Measurements from ENCODE around the gene P3H2.
"Not testable (repeated sequence)": the region's sequence is repeated elsewhere in the genome, so short reads cannot be mapped to it uniquely, and the experiment has no call there.

The P3H2 gene

DNA sequence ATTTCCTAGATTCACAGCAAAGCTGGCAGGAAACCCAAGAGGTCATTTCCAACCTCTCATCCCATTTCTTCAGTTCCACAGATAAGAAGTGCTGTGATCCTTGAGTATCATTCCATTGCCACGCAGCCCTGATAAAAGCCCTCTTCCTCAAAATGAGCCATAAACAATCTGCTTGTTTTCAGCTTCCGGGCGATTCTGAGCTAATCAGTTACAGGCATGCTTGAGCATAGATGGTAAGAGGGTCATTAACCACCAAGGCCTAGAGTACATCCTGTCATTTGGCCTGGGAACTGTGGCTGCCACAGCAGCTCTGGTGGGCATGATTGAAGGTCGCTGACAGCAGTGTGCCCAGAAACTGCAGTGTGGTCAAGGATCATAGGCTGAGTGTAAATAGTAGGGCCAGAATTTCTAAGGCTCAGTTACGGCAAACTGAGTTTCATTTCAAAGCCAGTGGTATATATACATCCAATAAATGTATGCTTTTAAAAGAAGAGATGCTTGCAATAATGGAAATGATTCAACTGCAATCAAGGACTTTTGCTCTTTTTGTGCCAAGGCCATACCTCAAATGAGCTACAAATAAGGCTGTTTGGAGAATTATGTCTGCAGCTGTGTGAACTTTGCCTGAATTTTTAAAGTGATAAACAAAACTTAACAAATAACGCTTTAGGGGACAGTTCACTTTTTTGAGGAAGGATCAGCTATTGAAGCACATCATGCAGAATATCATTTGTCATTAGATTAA is 47.3 kb downstream of the P3H2 start:
- no peak for DNase-seq (ENCODE audit: low read depth in 1 of 2, low spot score in 1 of 2)
- TF ChIP-seq JUND (IDR thresholded peaks at IDR 0.05; ENCODE audit: low read depth): no peak
- in situ Hi-C loops (cut with HindIII; ENCODE audit: low pct_unique_long_range_greater_than_20kb, low sequenced_read_pairs): no loop called here

DNA sequence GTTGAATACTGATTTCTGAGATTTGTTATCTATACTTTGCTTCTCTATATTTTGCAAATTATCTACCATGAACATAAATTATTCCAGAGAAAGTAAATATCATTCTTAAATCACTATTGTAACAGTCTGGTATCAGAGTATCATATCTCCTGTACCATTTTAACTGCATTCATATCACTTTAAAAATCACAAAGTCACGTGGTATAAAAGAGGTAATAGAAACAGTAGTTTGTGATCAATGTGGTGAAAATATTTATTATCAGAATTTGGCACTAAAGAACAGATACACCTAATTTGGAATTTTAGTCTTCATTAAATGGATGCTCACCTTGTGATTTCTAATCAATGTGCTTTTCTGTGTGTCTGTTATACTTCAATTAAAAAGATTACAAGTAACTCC is 47.8 kb downstream of the P3H2 start:
- no peak for DNase-seq (ENCODE audit: low read depth in 1 of 2, low spot score in 1 of 2)
- TF ChIP-seq JUND (IDR thresholded peaks at IDR 0.05; ENCODE audit: low read depth): no peak
- in situ Hi-C loops (cut with HindIII; ENCODE audit: low pct_unique_long_range_greater_than_20kb, low sequenced_read_pairs): no loop called here

DNA sequence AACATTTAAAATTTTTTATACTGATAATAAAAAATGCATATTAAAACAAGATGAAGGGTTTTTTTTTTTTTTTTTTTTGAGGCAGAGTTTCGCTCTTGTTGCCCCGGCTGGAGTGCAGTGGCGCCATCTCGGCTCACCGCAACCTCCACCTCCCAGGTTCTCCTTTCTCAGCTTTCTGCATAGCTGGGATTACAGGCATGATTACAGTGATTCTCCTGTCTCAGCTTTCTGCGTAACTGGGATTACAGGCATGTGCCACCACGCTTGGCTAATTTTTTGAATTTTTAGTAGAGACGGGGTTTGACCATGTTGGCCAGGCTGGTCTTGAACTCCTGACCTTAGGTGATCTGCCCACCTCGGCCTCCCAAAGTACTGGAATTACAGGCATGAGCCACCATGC is 48.8 kb downstream of the P3H2 start:
- DNase-seq (ENCODE audit: low read depth in 1 of 2, low spot score in 1 of 2): not testable (repeated sequence)

DNA sequence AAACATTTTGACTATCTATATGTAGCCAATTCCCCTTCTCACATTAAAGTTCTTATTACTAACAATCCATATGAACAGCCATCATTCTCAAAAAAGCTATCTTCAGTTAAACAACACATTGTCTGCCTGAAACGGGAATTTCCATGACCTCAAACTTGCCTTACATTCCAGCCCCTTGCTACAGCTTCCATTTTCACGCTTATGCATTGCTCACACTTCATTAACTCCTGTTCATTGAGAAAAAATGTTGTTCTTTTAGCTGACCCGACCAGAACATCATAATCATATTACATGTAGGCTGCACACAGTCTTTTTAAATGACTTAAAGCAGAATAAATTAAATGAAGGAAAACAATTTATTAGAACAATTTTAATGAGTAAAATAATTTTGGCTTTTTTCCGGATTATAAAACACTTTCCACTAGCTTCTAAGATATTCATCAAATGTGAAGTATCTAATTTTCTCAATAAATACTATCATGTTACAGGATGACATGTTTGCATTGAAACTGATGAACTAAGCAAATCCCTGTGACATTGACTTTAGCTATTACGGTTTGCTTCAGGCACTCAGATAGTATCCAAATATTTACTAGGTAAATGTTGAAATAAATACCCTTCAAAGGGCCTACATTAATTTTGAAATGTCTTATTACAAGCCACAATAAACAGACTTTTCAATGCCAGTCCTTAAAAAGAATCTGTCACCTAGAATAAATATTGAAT is 49.9 kb downstream of the P3H2 start:
- peak; percentile 37; the same call in 1 of the 2 replicates for TF ChIP-seq JUND (IDR thresholded peaks at IDR 0.05; ENCODE audit: low read depth)
- DNase-seq (ENCODE audit: low read depth in 1 of 2, low spot score in 1 of 2): peak in 1 of 2 experiments; percentile 39
- in situ Hi-C loops (cut with HindIII; ENCODE audit: low pct_unique_long_range_greater_than_20kb, low sequenced_read_pairs): no loop called here

More for the DNA sequence above, 48.8 kb downstream of the P3H2 start:
- in situ Hi-C loops (cut with HindIII; ENCODE audit: low pct_unique_long_range_greater_than_20kb, low sequenced_read_pairs): not testable (repeated sequence)

DNA sequence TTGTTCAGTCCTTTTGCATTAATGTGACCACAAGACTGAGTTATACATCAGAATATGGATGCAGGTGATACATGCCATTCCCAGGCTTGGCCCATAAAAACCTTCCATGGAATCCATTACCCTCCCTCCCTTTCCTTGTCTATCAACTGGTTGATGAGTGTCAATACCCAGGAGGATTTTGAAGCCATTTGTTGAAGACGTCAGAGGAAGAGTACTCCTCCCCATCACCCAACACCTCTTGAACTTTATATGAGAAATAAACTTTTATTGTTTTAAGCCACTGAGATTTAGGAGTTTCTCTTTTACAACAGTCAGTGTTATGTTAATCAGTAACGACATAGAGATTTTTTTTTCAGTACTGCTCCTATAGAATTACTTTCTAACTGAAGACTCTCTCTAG is 55.5 kb downstream of the P3H2 start:
- no peak for TF ChIP-seq JUND (IDR thresholded peaks at IDR 0.05; ENCODE audit: low read depth)
- DNase-seq (ENCODE audit: low read depth in 1 of 2, low spot score in 1 of 2): no peak

DNA sequence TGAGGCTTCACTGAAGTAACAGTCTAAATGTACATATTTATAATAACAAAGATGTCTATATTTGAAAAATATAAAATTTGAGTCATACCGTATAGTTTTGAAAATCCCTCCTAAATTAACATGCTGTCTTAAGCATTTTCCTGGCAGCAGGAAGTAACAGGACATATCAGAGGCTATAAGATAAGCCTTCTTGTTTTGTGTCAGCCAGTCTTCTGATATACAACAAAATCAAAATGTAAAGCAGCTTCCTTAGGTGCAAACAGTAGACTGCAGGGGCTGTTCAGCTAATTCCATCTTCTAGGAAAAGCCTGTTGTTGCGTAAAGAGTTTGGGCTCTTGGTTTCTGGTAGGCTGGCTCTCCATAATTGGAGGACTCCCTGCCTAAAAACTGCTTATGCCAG is 56.0 kb downstream of the P3H2 start:
- DNase-seq (ENCODE audit: low read depth in 1 of 2, low spot score in 1 of 2): no peak
- no peak for TF ChIP-seq JUND (IDR thresholded peaks at IDR 0.05; ENCODE audit: low read depth)
- in situ Hi-C loops (cut with HindIII; ENCODE audit: low pct_unique_long_range_greater_than_20kb, low sequenced_read_pairs): no loop called here

More for the DNA sequence above, 55.5 kb downstream of the P3H2 start:
- in situ Hi-C loops (cut with HindIII; ENCODE audit: low pct_unique_long_range_greater_than_20kb, low sequenced_read_pairs): no loop called here

DNA sequence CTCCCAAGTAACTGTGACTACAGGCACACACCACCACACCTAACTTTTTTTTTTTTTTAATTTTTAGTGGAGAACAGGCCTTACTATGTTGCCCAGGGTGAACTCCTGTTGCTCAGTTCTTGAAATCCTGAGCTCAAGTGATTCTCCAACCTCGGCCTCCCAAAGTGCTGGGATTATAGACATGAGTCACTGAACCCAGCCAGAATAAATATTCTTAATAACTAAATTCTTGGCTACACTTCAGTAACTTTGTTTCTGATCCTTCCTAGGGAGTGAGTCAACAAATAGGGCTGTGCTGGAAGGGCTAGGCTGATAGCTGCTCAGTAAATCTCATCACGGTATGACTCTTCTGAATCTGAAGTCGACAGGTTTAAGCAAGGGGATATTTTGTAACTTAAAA is 56.6 kb downstream of the P3H2 start:
- DNase-seq (ENCODE audit: low read depth in 1 of 2, low spot score in 1 of 2): no peak
- in situ Hi-C loops (cut with HindIII; ENCODE audit: low pct_unique_long_range_greater_than_20kb, low sequenced_read_pairs): no loop called here
- no peak for TF ChIP-seq JUND (IDR thresholded peaks at IDR 0.05; ENCODE audit: low read depth)

DNA sequence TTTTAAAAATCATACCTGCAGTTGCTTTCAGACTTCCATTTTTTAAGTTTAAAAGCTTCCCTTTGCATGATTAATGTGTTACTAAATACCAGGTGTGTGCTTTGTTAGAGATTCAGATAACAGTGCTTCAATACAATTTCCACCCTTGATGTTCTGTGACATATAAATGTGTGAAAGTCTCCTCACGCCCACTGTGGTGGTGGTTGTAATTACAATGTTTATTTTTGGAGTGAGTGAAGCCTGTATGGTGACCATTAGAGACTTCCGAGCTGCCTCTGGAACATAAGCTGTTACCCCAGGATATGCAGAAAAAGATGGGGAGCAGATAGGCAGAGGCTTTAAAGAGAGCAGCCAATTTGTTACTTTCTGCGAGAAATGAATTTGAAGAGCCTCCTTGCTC is 57.2 kb downstream of the P3H2 start:
- no peak for DNase-seq (ENCODE audit: low read depth in 1 of 2, low spot score in 1 of 2)
- in situ Hi-C loops (cut with HindIII; ENCODE audit: low pct_unique_long_range_greater_than_20kb, low sequenced_read_pairs): no loop called here
- no peak for TF ChIP-seq JUND (IDR thresholded peaks at IDR 0.05; ENCODE audit: low read depth)

DNA sequence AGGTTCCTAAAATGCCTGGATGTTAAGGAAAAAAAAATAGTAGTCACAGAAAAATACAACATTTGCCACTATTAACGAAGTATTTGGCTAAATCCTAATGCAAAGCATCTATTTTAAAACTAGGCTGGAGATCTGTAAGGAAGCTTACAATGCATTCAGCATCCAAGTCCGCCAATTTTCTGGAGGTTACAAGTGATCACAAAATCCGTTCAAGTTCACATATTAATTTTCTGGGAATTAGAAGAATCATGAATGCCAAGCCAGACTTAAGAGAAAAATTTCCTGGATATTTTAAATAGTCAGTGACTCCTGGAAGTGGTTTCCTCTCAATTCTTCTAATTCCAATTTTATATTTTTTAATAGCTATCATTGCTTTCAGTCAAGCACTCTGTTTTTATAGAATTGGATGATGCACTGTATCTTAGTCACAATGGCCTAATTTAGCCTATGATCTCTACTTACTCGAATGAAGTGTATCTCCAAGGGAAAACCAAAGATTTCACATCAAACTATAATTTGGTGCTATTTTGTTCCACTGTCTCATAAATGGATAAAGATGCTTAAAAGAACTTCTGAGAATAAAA is 60.4 kb downstream of the P3H2 start:
- no peak for TF ChIP-seq JUND (IDR thresholded peaks at IDR 0.05; ENCODE audit: low read depth)
- no peak for DNase-seq (ENCODE audit: low read depth in 1 of 2, low spot score in 1 of 2)
- in situ Hi-C loops (cut with HindIII; ENCODE audit: low pct_unique_long_range_greater_than_20kb, low sequenced_read_pairs): no loop called here

DNA sequence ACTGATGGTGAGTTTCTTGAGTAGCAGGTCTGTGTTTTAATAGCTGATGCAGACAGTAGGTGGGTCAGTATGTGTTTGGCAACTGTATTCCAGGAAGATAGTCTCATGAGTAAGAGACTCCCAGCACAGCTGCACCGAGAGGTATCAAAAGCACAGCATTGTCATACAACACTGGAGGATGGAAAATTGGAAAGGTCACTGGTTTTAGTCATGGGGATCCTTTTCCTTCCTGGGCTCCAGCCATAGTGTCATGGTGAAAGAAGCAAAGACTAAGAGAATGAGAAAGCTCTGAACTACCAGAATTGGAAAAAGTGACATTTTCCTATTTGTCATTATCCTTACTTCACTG is 61.5 kb downstream of the P3H2 start:
- in situ Hi-C loops (cut with HindIII; ENCODE audit: low pct_unique_long_range_greater_than_20kb, low sequenced_read_pairs): no loop called here
- DNase-seq (ENCODE audit: low read depth in 1 of 2, low spot score in 1 of 2): no peak
- TF ChIP-seq JUND (IDR thresholded peaks at IDR 0.05; ENCODE audit: low read depth): no peak

DNA sequence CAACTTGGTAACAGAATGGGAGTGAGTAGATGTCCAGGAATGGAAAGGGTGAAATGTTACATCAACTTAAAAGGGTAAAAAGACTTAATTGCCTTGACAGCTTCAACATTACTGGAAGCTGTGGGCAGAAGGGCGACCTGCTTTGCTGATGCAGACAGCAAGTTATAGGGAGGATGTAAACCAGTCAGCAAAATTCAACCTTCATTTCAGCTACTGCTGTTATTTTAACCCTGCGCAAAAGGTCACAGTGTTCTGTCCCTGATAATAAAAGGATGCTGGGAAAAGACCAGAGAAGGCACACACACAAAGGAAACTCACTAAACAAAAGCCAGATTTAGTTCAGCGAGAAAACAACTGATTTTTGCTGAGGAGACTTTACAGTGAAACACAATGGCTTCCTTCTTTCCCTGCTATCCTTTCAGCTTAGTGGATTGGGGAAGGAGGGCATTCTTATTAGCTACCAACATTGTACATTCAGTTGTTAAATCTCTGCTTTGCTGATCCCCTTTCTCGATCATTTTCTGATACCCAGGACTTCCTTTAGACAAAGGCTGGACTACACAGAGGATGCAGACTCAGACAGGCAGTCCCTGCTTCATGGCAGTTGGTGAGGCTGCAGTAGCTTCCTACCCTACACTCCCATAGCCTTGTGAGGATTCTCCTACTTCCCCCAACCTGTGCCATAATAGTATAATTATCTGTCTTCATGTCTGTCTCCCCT is 62.0 kb downstream of the P3H2 start:
- no peak for DNase-seq (ENCODE audit: low read depth in 1 of 2, low spot score in 1 of 2)
- in situ Hi-C loops (cut with HindIII; ENCODE audit: low pct_unique_long_range_greater_than_20kb, low sequenced_read_pairs): no loop called here

DNA sequence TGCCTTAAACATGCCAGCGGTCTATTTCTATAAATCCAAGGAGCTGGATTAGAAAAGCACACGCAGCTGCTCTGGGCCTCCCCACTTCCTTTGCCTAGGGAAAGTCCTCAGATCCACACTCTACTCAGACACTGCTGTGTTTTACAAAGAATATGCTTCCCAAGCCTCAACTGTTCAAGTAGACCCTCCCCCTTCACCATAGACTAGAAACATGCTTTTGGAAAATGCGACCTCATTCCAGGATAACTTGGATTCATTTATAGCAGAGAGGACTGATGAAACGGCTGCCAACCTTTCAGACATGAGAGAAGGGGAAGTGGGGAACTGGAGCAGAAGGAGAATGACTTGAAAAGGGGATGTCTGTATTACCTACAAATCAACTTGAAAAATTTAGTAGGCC is 64.0 kb downstream of the P3H2 start:
- in situ Hi-C loops (cut with HindIII; ENCODE audit: low pct_unique_long_range_greater_than_20kb, low sequenced_read_pairs): no loop called here
- TF ChIP-seq JUND (IDR thresholded peaks at IDR 0.05; ENCODE audit: low read depth): no peak
- DNase-seq (ENCODE audit: low read depth in 1 of 2, low spot score in 1 of 2): no peak

More for the DNA sequence above, 62.0 kb downstream of the P3H2 start:
- no peak for TF ChIP-seq JUND (IDR thresholded peaks at IDR 0.05; ENCODE audit: low read depth)

DNA sequence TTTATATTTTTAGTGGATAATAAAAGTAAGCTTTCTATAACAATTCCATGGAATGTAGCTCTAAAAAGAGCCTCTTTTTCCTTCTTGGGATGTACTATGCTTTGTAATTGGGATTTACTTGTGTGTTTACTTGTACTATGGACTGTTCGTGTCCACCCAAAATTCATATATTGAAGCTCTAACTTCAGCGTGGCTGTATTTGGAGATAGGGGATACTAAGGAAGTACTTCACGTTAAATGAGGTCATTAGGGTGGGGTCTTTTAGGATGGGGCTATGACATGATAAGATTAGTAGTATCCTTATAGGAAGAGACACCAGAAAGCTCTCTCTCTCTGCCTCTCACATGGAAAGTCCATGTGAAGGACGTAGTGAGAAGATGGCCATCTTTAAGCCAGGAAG is 64.9 kb downstream of the P3H2 start:
- TF ChIP-seq JUND (IDR thresholded peaks at IDR 0.05; ENCODE audit: low read depth): no peak
- in situ Hi-C loops (cut with HindIII; ENCODE audit: low pct_unique_long_range_greater_than_20kb, low sequenced_read_pairs): no loop called here
- no peak for DNase-seq (ENCODE audit: low read depth in 1 of 2, low spot score in 1 of 2)
